ENCODE data around the gene ZFP62.
"Not testable (repeated sequence)": the region's sequence is repeated elsewhere in the genome, so short reads cannot be mapped to it uniquely, and the experiment has no call there.

ZFP62 gene

DNA sequence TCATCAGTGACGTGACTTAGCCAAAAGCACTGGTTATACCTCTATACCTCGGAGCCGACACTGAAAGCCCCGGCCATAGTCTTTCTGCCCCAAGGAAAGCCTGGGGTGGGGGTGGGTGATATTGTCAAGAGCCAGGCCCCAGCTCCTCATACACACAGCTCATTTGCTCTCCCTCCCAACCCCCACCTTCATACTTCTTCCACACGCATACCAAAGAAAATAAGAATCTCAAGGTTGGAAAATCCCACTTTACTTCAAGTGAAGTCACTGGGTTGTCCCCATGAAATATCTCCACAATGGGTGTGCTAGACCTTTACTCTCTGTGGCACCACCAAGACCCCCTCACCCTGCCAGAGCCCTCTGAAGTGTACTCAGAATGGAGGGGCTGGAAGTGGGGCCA lies 31.4 kb downstream of the ZFP62 start:
- no peak for DNase-seq

DNA sequence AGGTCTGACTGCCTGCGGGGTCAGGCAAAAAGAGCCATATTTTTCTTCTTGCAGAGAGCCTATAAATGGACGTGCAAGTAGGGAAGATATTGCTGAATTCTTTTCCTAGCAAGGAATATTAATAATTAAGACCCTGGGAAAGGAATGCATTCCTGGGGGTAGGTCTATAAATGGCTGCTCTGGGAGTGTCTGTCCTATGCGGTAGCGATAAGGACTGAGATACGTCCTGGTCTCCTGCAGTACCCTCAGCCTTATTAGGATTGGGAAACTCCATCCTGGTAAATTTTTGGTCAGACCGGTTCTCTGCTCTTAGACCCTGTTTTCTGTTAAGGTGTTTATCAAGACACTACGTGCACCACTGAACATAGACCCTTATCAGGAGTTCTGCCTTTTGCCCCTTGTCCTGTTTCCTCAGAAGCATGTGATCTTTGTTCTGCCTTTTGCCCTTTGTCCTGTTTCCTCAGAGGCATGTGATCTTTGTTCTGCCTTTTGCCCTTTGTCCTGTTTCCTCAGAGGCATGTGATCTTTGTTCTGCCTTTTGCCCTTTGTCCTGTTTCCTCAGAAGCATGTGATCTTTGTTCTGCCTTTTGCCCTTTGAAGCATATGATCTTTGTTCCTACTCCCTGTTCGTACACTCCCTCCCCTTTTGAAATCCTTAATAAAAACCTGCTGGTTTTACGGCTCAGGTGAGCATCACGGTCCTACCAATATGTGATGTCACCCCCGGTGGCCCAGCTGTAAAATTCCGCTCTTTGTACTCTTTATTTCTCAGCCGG lies 32.1 kb downstream of the ZFP62 start:
- not testable (repeated sequence) for DNase-seq

DNA sequence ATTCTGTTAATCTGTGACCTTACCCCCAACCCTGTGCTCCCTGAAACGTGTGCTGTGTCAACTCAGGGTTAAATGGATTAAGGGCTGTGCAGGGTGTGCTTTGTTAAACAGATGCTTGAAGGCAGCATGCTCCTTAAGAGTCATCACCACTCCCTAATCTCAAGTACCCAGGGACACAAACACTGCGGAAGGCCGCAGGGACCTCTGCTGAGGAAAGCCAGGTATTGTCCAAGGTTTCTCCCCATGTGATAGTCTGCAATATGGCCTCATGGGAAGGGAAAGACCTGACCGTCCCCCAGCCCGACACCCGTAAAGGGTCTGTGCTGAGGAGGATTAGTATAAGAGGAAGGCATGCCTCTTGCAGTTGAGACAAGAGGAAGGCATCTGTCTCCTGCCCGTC lies 33.7 kb downstream of the ZFP62 start:
- not testable (repeated sequence) for DNase-seq

DNA sequence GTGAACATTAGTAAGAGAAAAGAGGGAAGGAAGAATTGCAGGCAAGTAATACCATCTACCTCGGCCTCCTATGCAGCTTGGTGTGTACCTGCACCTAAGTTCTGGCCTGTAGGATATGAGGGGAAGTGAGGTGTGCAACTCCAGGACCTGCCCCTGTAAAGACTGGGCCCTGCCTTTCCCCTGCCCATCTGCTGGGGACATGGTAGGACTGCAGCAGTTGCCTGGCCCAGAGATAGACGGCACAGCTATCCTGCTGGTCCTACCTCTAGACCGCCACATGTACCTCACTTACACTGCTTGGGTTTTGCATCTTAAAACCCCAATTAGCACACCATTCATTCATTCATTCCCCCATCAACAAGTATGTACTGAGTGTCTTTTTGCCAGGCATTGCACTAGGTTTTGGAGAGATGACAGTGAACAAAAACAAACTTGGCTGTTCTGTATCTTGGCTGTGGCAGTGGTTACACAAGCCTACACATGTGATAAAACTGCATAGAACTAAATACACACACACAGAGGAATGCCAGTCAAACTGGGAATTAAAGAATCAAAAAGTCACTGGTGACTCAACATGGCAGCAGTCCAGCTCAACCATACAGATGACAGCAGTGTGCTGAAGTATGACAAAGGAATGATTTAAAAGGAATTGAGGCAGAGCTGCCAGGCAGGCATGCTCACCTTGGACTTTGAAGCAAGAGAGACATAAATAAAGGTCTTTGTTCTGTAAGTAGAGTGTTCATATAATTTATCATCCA lies 35.1 kb downstream of the ZFP62 start:
- peak; percentile 41 to 43 for DNase-seq

DNA sequence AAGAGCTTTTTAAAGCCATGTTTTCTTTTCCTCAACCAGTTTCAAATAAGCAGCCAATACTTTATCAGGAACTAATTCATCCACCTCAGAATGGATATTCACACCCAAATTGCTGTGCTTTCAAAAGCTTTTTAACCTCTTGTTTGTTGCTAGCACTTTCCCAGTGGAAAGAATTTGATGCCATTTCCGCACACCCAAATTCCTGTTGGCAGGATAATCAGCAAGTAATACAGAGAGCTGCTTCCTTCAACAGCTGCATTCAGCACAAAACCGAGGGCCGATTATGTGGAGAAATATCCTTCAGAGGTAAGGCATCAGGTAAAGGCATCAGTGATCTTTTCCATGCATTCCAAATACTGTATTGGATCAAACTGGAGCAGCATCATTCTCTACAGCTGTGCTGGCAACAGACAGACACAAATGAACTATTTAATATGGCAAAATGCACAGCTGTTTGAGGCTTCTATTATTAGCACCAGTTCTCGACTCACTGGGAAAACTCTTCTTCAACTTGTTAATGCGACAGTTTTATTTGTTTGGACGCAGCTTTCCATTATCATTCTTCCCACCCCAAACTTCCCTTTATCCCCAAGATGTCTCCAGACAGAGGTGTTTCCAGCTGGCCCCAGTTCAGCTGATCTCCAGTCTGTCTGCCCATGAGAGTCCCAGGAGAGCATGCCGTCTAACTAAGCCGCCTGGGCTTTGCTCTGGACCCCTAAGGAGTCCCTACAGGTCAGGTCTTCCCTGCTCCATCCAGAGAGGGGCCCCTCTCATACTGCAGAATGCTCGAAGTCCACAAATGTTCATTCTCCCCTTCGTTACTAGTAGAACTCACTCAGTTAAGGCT lies 36.2 kb downstream of the ZFP62 start:
- DNase-seq, result no peak

DNA sequence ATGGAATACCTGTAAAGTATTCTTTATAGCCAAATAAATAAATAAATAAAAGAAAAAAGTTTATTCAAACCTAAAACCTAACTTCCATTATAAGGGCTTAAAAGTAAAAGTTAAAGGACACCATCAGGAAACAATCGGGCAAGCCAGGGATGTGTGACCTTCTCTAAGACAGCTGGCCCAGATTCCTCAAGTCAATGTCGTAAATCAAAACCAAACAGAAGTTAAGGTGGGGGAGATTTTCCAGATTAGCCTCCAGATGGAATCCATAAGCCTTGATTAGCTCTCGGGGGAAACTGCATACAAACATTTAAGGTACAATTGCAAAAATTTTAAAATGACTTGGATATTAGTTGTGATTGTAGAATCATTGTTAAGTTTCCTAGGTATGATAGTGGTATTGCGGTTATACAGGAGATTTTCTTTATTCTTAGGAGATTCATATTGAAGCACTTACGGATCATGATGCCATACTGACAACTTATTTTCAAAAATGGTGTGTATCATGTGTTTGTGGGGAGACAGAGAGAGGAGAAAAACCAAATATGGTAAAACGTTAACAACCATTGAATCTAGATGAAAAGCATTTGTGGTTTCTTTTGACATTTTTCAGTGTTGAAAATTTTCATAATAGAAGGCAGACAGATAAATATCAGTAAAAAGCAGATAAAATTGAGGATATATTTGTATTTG lies 37.0 kb downstream of the ZFP62 start:
- DNase-seq, result no peak

DNA sequence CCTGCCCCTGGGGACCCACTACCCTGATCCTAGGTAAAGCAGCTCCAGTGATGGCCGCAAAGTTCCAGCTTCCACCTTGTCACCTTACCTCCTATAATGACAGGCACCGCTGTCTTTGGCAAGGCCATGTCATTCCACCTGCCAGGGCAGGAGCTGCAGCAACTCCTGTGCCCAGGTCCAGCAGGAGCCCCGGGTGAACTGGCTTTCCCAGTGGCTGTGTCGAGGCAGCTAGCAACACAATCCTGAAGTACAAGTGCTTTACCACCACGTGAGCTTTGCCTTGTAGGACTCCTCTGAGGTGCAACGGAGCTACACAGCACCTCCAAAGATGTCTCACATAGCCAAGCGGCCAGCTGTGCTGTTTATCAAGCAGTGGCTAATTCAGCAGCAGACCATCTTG lies 37.7 kb downstream of the ZFP62 start:
- DNase-seq, result no peak

DNA sequence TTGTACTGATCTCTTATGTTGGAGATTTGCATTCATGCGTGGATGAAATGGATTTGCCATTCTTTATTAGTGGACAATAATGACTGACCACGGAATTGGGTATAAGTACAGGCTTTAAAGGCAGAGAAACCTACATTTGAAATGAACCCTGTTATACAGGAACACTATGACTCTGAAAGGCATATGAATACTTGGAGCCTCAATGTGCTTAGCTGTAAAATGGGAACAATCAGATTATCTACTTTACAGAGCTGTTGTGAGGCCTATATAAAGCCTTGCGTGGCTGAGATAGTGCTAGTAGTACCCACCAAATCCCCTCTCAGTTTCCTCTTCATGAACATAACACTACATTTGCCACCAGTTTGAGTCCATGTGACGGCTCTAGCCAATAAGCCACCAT lies 39.5 kb downstream of the ZFP62 start:
- no peak for DNase-seq

DNA sequence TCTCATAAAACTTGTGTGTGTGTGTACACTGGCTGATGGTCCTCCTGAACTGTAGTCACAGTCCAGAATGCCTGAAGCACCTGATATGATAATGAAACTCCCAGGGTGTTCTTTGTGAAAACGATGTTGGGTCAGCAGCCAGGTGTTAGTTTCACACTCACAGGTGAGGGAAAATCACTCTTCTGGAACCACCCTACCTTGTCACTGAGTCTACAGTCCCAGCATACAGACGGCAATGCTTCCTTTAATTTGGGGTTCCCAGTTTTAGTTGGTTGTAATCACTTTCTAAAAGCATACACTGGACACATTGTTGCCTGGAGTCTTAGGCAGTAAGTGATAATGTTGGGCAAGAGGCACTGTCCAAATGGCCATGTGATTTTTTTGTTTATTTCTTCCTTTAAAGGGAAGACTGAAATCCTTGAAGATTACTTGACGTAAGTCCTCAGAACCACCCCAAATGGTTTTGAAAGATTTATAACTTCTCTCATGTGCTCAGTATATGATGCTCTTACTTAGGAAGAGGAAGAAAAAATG lies 40.2 kb downstream of the ZFP62 start:
- DNase-seq, result no peak

DNA sequence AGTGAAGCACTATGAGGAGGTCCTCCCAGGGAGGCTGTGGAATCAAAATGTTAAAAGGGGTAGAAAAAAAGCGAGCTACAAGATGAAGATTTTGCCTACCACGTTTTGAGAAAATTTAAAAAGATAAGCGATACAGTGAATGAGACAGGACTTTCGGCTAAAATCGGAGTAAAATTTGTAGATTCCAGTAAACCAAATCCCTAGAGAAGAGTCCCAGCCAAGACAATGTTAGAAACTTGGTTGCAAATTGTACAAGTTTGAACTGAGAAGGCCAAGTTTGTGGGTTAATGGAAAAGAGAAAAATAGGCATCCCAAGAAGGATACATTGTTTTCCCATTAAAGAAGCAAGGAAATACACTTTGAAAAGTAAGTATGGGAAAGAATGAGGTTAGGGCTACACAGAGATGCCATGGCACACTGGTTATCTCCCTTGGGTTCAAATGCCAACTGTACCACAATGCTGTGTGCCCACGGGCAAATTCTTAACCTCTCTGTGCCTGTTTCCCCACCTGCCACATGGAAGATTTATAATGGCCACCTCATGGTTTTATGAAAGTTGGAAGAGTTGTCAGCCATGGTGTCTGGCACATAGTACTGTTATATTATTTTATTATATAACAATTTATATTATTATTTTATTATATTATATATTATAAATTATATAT lies 42.3 kb downstream of the ZFP62 start:
- no peak for DNase-seq

DNA sequence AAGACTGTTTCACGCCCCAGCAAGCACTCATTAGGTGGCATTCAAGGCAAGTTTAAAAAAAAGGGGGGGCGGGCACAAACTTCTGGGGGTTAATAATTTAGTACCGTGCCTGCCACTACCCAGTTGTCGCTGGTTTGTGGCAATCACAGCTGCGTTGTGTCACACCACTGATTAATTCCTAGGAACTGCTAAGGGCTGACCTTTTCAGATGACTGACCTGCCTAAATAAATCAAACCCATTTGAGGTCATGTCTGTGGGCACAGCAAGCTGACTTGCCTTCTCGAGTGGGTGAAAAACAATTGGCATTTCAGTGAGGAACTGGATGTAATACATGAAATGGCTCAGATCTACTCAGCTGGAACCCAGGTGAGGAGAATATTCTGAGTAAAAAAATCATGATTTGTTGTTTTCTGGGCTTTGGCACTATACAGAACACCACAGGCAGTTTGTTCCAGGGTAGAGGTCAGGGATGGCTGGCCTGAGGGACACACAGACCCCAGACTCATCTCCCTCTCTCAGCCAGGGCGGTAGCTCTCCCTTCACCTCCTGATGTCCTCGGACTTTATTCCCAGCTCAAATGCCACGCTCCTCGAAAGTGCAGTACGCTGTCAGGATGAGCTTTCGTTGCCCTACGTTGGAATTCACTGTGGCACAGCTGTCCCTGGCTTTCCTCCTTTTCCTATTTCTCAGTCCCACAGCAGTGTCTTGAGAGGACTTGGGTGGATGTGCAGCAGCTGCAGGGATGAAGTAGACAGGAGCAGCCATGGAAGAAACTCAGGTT lies 43.0 kb downstream of the ZFP62 start:
- no peak for DNase-seq

DNA sequence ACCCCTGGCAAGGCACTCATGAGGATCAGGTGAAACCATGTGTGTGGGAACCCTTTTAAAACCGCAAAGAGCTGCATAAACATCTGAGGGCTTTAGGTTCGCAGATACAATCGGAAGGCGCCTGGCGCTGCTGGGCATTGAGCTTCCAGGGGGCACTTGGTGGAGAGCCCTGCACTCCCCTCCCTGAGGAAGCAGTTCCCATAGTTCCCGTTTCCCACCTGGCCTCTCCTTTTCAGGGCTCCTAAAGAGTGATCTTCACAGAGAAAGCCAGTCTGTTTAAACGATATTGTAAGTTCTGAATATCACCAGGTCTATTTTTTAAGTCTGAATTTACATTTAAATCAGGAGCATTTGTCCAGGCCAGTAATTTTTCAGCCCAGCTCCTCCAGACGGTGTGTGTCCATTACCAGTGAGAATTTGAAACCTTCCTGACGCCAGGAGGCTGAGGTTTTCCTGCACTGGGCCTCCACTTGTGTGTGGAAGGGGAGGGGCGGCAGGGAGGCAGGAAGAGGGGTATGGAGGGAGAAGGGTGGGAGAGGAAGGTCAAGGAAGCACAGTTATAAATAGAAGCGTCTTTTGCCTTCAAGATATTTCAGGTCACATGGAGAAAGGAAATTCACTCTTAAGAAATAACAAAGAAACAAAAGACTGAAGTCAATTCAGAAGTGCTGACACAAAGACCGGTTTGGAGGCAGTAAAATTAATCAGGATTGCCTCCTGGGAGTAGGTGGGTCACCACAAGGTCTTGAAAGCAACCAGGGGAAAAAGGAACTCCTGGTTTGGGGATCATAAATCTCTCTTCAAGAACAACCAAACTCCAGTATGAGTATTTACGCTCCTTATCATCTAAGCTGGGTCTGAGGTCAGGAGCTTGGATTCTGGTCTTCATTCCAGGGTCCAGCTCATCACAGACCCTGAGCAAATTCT lies 44.2 kb downstream of the ZFP62 start:
- no peak for DNase-seq

DNA sequence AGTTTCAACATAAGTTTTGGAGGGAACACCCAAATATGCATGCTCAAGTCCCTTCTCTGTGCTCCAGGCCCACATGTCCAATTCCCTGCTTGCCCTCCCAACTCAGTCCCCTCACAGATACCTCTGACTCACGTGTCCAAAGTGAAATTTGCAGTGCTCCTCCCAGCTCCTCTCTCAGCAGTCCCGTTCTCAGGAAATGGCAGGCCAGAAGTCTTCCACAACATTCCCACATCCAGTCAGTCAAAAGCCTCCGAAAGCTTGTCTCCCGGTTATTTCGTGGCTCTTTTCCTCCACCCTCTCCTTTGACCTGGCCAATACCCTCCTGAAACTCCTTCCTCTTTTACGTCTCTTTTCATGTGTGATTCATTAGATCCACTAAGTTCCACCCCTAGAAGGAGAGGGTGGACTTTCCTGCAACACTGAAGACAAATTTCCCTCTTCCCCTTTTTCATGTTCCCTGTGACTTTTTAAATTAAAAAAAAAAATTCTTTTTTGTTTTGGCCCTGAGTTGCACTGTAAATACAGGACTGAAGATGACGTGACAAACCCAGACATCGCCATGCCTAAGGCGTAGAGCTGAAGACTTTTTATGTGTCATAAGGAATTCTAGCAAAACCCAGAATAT lies 45.7 kb downstream of the ZFP62 start:
- DNase-seq, result no peak

DNA sequence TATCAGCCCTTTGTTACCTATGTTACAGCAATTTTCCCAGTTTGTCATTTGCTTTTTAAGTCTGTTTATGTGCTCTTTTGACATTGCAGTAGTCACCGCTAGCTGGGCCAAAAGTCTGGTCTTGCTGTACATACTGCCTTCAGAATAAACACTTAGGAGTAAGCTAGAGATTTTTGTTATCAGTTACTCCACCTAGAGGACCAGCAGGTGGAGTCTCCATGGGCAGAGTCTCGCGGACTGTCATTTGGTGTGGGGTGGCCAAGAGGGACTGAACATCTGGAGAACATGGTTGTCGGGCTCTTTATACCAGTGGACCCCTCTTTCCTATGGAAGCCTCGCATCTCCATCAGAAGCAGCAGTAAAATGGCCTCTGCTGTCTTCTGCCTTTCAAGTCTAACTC lies 47.7 kb downstream of the ZFP62 start:
- no peak for DNase-seq

DNA sequence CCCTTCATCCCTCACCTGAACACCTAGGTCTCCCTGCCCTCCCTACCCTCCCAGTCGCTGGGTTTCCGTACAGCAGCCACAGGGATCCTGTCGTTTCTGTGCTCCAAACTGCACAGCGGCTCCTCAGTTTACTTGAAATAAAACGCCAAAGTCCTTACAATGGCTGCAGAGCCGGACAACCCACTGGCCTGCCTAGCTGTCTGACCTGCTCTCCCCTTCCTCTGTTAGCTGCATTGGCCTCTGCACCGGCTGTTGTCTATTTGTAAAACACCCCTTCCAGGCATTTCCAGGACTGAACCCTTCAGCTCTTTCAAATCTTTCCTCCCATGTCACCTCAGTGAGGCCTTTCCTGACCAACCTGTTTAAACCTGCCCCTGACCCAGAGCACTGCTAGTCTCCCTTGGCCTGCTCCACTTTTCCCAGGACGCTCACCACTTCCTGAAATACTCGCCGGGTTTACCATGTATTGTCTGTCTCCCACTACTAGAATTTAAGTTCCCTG lies 49.4 kb downstream of the ZFP62 start:
- no peak for DNase-seq

DNA sequence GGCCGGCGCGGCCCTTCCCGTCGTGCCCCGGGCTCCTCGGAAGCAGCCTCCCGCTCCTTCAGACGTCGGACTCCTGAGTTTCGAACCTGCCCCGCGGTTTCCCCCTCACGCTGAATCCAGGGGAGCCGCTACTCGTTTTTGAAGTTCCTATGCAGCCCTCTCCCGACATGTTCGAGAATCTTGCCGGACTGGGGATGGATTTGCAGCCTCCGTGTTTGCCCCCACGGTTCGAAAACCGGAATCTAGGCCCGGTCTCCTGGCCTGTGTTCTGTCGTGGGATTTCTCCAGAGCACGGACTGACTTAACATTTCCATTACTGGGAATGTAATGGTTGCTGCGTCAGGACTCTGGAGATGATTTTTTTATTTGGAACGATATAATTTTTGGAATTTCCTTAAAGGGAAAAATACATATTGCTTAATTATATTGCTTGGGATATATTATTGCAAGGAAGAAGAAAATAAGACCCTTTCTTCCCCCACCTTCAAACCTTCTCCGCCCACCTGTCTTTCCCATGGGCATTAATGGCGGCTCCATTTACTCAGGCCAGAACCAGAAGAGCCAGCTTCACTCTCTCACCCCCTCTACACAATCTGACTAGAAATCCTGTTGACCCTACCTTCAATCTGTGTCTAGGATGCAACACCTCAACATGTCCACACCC lies 50.0 kb downstream of the ZFP62 start:
- DNase-seq, result peak in 1 of 2 donors; percentile 42

DNA sequence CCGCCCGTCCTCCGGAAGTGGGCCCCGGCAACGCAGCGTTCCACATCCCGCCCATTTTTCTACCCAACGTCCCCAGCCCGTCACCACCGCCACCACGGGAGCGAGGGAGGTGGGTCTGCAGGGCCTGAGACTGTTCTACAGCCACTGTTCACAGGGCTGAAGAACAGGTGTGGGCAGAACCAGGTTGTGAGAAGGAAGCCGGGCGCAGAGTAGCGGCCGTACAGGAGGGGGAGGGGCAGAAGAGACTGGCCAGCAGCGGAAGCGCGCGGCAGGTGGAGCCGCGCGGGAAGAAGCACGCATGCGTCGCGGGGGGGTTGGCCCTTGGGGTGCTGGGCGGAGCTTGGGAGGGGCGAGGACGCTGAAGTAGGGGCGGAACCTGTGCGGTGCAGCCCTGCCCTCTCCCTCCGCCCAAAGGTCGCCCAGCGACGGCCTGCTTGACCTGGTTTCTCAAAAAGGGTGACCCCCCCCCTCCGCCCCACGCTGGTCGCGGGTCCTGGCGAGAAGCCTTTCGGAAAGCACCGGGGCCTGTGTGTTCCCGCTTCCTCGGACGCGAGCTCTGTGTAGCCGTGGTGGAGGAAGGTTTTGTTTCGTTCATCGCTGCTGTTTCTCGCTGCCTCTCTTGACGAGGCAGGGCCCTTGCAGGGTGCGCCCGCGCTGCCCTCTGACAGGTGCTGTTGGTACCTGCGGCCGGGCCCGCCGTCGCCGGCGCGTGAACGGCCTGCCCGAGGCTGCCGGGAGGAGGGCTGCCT lies 50.7 kb downstream of the ZFP62 start:
- DNase-seq, result peak; percentile 94 to 96

Data from stimulated activated CD4-positive, alpha-beta T cell treated with anti-CD3 and anti-CD28 coated beads, Interleukin-2, amount 100 ng/mL, for 48 hours (primary cell).